Measurements from ENCODE around the gene APEH. TPM values are rescaled to one million over a fixed set of nuclear protein-coding genes. Genes with fewer than 3 reads are reported as not detected.

The APEH gene
- total RNA-seq, 2 donors from 2014 or later: 153 to 182 TPM

GRCh38 chr3:49717211-49717958 lies 43.2 kb downstream of the APEH start:
- no peak for ATAC-seq
- no peak for DNase-seq
- intact Hi-C loops (cut with DNase I, micrococcal nuclease): loop anchor here in 1 of 2 donors (10.0 kb wide), 1 partner anchor 137 kb away; the partner anchor contains the start of gene TRAIP

- intact Hi-C loops (cut with DNase I, micrococcal nuclease): loop anchor here in 1 of 2 donors (10.0 kb wide), 1 partner anchor 137 kb away; the partner anchor contains the start of gene TRAIP
- DNase-seq: no peak
- peak; percentile 1 for ATAC-seq
These were observed 44.1 kb downstream of the APEH start for GRCh38 chr3:49717959-49718857.

GRCh38 chr3:49718858-49719213 lies 44.7 kb downstream of the APEH start:
- ATAC-seq (peak; percentile 0), DNase-seq (peak in 1 of 2 donors; percentile 36)
- intact Hi-C loops (cut with DNase I, micrococcal nuclease): loop anchor here in 1 of 2 donors (10.0 kb wide), 1 partner anchor 136 kb away; the partner anchor contains the start of gene TRAIP

DNA sequence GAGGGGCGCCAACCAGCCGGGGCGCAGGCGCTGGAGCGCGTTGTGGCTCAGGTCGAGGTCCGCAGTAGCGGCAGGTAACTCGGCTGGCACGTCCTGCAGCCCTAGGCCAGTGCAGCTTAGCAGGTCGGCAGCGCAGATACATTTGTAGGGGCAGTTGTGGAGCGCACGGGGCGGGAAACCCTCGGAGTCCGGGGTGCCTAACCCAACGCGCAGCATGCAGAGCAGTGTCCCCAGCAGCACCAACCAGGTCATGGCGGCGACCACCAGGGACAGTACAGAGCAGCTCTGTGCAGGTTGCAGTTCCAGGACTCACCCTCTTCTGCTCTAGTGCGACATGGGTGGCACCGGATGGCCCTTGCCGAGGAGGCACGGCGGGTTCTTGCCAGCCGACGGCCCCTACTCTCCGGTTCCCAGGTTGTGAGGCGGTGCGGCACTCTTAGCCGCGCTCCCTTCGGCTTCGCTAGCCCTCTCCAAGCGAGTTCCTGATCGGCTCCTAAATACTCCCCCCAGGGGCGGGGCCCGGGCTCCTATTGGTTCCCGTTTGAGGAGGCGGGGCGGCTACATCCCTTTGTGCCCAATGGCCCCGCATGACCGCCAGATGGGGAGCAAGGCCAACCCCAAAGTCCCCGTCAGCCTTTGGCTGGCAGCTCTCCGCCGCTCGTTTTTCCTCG lies 45.2 kb downstream of the APEH start, which contains the start of gene AMIGO3:
AMIGO3 (minus strand) TSS at position 471 of the 671 bp plus-strand sequence; CDS start at position 252, 219 bp downstream.
- peak; percentile 60 for ATAC-seq
- peak; percentile 96 to 99 for DNase-seq
- intact Hi-C loops (cut with DNase I, micrococcal nuclease): loop anchor here in 1 of 2 donors (10.0 kb wide), 1 partner anchor 135 kb away; the partner anchor contains the start of gene TRAIP

GRCh38 chr3:49720855-49721595 lies 46.9 kb downstream of the APEH start:
- DNase-seq: no peak
- no peak for ATAC-seq
- intact Hi-C loops (cut with DNase I, micrococcal nuclease): no loop called here

DNA sequence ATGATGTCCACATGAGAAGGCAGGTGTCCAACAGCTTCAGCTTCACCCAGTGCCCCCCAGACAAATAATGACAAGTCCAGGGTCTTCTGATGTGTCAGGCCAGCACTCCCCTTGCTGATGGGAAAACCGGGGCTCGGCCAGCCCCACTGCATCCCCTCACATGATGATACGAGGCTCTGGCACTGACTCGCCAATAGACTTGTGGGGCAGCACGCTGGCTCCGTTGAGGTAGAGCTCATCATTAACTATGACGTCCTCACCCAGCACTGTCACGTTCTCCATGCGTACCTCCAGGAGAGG lies 47.4 kb downstream of the APEH start:
- ATAC-seq (no peak), DNase-seq (no peak)
- intact Hi-C loops (cut with DNase I, micrococcal nuclease): no loop called here

DNA sequence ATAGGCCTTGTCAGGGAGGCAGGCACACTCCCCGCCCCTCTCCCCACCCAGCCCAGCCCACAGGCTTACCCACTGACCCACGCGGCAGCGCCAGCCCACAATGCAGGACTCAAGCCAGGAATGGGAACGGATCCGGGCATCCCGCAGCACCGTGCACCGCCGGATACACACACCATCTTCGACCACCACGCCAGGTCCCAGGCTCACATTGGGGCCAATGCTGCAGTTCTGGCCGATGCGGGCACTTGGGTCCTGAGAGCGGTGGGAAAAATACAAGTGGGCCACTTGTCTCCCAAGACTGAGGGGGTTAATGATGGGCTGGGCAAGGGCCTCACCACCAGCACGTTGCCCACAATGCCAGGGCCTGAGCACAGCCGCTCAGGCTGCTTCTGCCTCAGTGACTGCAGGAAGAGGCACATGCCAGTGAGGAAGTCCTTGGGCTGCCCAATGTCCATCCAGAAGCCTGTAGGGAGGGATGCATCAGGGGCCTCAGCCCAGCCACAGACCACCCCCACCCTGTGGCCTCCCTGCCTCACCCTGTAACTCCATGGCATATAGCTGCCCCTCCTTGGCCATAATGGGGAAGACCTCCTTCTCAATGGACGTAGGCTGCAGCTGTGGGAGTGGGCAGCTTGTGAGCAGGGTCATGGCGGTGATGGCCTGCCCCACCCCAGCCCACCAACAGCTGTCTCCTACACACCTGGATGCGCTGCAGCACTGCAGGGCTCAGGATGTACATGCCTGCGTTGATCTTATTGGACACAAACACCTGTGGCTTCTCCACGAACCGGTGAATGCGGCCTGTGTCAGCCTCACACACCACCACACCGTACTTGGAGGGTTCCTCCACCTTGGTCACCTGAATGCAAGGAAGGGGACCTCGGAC lies 48.0 kb downstream of the APEH start:
- no peak for ATAC-seq
- intact Hi-C loops (cut with DNase I, micrococcal nuclease): no loop called here
- no peak for DNase-seq

- intact Hi-C loops (cut with DNase I, micrococcal nuclease): no loop called here
- ATAC-seq (no peak), DNase-seq (peak in 1 of 2 donors; percentile 42)
These were observed 48.7 kb downstream of the APEH start for GRCh38 chr3:49722896-49723295.

DNA sequence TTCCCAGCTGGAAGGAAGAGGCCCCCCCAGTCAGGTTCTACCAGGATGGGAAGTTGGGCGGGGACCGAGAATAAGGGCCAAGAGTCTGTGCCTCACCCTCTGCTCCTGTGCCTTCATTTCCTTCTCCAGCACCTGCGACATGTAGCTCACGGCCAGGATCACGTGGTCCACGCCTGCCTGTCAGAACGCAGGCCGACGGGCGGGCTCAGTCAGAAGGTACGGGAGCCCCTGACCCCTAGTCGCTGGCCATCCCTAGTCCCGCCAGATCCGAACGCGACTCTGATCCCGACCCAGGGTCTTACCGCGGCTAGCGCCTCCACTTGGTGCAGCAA lies 49.1 kb downstream of the APEH start:
- ATAC-seq: peak; percentile 61
- peak; percentile 87 to 92 for DNase-seq
- intact Hi-C loops (cut with DNase I, micrococcal nuclease): no loop called here

DNA sequence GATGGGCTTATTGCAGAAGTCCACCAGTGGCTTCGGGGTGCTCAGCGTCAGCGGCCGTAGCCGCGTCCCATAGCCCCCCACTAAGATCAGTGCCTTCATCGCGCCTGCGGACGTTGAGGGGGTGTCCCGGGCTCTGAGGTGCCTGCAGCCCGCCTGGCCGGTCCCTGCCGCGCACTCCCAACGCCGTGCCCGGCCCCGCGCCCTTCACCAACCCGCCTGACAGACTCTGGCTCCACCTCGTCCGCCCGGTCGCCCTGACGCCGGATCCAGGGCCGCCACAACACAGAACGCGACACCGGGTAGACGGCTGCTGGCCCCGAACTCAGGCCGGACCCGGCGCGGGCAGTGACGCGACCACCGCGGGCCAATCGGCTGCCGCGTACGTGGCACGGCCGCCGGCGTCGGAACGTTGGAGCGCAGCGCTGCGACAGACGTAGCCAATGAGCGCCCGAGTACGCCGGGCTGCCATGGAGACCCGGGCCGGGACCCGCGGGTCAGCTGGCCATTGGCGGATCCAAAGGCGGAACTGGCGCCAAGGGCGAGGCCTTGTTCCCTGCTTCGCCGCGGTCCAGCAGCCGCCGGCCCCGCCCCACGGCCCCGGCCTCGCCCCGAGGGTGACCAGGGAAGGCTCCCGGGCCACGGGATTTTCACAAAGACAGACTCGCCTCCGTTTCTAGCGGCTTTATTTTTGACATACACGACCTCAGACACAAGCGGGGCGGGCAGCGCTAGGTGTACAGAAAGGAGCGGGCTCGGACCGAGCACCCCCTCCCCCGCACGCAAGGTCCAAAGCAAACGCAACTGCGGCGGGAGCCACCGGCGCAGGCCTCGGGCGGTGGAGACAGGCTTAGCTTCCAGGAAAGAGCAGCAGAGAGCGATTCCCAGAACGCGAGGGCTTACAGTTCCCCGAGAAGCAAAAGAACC lies 49.7 kb downstream of the APEH start, which contains the start of gene GMPPB:
GMPPB (minus strand) TSS at position 324 of the 924 bp plus-strand sequence; CDS start at position 99, 225 bp downstream.
- intact Hi-C loops (cut with DNase I, micrococcal nuclease): no loop called here
- peak; percentile 74 for ATAC-seq

GRCh38 chr3:49724586-49724985 lies 50.4 kb downstream of the APEH start:
- no peak for ATAC-seq
- DNase-seq: peak; percentile 50 to 66

More for the DNA sequence above, 49.7 kb downstream of the APEH start, which contains the start of gene GMPPB:
- DNase-seq: peak; percentile 97

DNA sequence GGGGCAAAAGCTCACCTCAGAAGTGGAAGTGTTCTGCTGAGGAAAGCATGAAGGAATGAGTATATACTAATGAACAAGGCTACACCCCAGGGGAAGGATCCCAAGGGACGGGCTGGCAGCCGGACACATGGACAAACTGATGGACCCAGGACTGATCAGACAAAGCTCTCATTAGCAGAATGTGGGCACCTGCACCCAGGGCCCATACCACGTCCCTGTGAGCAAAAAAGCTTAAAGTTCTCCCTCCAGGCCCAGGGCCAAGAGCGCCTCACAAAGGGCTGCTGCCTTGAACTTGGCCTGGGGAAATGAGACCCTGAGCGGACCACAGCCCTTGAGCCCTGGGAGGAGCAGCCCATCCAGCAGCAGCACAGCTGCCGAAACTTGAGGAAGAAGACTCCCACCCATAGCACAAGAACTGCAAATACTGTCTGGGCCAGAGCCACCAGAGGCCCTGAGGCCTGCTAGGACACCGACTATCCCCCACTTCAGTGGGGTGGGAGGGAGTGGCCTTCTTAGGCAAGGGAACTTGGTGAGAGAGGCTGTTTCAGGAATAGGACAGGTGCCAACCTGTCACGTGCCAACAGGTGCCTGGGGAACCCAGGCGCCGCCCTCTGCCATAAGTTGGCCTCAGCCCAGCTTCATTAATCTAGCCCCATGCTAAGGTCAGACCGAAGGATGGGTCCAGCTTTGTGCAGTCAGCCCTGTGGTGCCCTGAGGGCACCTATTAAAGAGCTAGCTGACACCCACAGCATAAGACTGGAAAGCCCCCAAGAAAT lies 51.9 kb downstream of the APEH start:
- DNase-seq: peak; percentile 83 to 86
- peak; percentile 32 for ATAC-seq
- intact Hi-C loops (cut with DNase I, micrococcal nuclease): no loop called here

More at GRCh38 chr3:49724586-49724985, 50.4 kb downstream of the APEH start:
- intact Hi-C loops (cut with DNase I, micrococcal nuclease): no loop called here

GRCh38 chr3:49727154-49727923 lies 53.2 kb downstream of the APEH start:
- DNase-seq (no peak), ATAC-seq (no peak)

DNA sequence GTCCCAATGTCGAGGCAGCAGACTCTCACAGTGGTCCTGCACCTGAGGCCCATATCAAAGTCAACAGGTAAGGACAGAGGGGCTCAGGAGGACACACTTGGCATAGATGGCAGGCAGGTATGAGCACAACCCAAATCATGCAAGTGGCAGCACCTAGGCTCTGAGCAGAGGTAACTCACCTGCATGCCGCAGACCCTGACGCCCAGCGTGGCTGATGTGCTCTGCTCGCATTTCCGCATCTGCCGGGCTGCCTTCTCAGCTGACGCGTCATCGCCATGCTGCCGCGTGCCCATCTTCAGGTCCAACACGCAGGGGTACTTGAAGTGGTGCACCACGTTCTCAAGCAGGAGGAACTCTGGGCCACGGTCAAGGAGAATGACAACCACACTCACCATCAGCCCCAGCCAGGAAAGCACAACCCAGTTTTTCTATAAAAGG lies 53.8 kb downstream of the APEH start:
- DNase-seq: no peak
- ATAC-seq: no peak
- intact Hi-C loops (cut with DNase I, micrococcal nuclease): no loop called here

More at GRCh38 chr3:49727154-49727923, 53.2 kb downstream of the APEH start:
- intact Hi-C loops (cut with DNase I, micrococcal nuclease): no loop called here

Measured in left colon (tissue), 2 donors.